ENCODE data around the gene RNU7-1.
"Not testable (repeated sequence)": the region's sequence is repeated elsewhere in the genome, so short reads cannot be mapped to it uniquely, and the experiment has no call there.

The RNU7-1 gene

DNA sequence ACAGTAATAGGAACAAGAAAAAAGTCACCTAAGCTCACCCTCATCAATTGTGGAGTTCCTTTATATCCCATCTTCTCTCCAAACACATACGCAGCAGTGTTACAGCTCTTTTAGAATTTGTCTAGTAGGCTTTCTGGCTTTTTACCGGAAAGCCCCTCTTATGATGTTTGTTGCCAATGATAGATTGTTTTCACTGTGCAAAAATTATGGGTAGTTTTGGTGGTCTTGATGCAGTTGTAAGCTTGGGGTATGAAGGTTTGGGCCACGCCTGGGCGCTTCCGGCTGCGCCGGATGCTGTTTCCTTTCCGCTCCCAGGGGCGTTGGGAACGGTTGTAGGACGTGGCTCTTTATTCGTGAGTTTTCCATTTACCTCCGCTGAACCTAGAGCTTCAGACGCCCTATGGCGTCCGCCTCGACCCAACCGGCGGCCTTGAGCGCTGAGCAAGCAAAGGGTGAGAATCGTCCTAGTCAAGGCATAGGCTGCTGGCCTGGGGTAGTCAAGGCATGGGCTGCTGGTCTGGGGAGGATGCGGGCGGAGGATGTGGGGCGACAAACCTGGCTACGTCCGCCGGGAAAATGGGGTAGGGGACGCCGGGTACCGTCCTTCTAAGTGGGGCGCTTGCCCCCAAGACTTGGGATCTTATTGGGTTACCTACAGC lies at the start of gene RNU7-1, which contains the start of gene C12orf57:
Gene RNU7-1 (plus strand): TSS at position 95 of the 659 bp plus-strand sequence.
Gene C12orf57 (plus strand): TSS at position 301 of the 659 bp plus-strand sequence. CDS start 100 bp downstream, at position 401.
- no peak for DNase-seq (ENCODE audit: low read depth, low spot score)

DNA sequence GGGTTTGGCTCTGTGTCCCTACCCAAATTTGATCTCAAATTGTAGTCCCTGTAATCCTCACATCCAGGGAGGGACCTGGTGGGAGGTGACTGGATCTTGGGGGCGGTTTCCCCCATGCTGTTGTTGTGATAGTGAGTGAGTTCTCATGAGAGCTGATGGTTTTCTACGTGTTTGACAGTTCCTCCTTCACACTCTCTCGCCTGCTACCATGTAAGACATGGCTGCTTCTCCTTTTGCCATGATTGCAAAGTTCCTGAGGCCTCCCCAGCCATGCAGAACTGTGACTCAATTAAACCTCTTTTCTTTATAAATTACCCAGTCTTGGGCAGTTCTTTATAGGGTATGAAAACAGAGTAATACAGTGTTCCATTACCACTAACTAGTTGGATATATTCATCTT lies 49.3 kb upstream of the RNU7-1 start:
- DNase-seq (ENCODE audit: low read depth, low spot score): no peak

GRCh38 chr12:6896846-6897435 lies 46.7 kb upstream of the RNU7-1 start:
- no peak for DNase-seq (ENCODE audit: low read depth, low spot score)

DNA sequence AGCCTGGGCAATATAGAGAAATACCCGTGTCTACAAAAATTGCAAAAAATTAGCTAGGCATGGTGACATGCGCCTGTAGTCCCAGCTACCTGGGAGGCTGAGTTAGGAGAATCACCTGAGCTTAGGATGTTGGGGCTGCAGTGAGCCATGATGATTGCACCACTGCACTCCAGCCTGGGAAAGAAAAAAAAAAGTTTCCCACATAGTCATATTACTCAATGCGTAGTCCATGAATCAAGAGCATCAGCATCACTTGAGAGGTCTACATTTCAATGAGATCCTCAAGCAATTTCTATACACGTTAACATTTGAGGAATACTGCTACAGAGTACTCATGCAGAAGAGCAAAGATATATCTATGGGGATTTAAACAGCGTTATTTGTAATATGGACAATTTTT lies 44.2 kb upstream of the RNU7-1 start:
- no peak for DNase-seq (ENCODE audit: low read depth, low spot score)

DNA sequence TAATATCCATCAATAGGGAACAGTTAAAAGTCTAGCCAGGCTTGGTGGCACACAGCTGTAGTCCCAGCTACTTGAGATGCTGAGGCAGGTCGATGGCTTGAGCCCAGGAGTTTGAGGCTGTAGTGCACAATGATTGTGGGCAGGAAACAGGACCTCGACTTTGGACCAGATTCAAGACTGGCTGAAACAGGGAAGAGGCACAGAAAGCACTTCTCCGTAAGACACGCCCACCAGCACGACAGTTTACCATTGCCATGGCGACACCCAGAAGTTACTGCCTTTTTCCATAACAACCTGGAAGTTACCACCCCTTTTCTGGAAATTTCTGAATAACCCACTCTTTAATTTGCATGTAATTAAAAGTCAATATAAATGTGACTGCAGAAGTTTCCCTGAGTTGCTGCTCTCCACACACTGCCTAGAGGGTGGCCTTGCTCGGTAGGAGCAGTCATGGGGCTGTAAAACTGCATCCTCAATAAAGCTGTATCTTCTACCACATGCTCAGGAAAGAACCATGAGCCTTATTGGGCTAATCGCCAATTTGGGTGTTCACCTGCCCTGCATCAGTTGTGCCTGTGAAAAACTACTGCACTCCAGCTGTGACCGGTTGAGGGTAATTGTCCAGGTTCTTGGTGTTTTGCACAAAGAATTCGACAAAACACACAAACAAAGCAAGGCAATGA lies 43.6 kb upstream of the RNU7-1 start:
- DNase-seq (ENCODE audit: low read depth, low spot score): no peak

GRCh38 chr12:6902448-6902847 lies 41.2 kb upstream of the RNU7-1 start:
- no peak for DNase-seq (ENCODE audit: low read depth, low spot score)

GRCh38 chr12:6903722-6904121 lies 39.9 kb upstream of the RNU7-1 start:
- no peak for DNase-seq (ENCODE audit: low read depth, low spot score)

DNA sequence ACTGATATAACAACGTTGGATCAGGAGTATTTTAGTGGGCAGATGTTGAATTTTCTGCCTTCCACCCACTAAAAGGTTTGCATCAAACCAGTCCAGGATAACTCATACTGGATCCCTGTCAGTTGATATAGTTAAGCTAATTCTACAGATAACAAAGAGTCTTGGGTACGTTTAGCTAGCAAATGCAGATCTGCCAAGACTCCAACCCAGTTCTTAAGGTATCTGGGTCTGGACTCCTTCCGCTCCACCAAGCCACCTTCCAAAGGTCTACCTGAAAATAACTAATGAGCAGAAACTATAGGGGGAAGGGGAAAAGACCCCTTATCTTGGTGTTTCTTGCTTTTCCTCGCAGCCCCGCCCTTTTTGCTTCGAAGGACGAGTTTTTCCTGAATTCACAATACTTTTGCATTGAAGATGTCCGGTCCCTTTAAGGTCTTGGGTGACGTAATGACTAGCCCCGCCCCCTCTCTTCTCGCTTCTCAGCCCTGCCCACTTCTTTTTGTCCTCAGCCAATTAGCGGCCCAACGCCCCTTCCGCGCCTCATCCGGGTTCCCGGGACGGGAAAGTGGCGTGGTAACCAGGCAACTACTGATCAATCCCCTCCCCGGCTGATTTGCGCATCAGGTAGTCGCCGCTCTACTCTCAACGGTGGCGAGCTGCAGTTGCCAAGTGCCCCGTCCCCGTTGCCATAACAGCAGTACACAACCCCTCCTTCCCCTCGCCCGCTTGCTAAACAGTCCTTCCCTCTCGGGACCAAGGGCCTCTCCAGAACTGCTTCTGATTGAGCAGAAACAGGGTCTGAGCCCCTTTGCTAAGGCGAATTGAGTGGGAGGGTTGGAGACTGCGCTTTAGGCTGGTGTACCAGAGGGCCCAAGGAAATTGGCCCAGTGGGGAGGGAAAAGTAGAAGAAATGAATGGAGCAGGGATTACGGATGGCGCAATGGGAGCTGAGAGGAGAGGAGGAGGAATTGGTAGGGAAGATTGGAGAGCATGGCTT lies 39.0 kb upstream of the RNU7-1 start, which contains the start of gene LRRC23:
Gene LRRC23 (plus strand): TSS at position 543 of the 997 bp plus-strand sequence. CDS start 812 bp downstream, outside the sequence.
- peak; percentile 97 for DNase-seq (ENCODE audit: low read depth, low spot score)

GRCh38 chr12:6905414-6906040 lies 38.1 kb upstream of the RNU7-1 start:
- DNase-seq (ENCODE audit: low read depth, low spot score): no peak

DNA sequence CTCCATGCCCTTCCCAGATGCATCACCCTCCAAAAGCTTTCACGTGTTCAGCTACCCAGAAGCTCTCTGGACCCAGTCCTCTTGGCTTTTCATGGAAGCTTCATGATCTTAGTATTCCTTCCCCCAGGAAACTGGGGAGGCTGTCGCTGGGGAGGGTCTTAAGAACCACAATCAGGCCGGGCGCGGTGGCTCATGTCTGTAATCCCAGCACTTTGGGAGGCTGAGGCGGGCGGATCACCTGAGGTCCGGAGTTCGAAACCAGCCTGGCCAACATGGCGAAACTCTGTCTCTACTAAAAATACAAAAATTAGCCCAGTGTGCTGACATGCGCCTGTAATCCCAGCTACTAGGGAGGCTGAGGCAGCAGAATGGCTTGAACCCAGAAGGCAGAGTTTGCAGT lies 35.5 kb upstream of the RNU7-1 start:
- DNase-seq (ENCODE audit: low read depth, low spot score): not testable (repeated sequence)

DNA sequence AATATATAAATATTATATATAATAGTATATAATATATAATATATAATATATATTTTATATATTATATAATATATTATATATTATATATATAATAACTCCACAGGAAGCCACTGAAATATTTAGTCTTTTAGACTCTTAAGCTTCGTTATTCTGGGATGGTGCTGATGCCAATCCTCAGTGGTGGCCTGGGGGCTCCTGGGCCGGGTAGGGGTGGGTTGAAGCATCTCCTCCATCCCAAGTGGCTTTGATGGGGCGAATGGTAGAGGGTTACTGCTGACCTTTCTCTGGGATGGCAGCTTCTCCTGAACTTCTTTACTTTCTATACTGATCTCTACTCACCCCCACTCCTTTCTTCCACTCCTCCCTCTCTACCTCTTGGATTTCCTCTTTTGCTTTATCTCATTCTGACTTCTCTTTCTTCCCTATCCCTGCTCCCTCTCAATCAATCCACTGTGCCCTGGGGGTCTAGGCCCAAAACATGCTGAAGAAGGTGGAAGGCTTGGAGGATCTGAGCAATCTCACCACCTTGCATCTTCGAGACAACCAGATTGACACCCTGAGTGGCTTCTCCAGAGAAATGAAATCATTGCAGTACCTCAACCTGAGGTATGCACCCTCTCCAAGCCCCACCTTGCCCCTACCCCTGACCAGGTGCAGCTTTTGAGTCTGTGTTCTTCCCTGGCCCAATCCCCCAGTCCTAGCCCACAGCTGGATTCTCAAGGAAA lies 34.0 kb upstream of the RNU7-1 start:
- DNase-seq (ENCODE audit: low read depth, low spot score): no peak

DNA sequence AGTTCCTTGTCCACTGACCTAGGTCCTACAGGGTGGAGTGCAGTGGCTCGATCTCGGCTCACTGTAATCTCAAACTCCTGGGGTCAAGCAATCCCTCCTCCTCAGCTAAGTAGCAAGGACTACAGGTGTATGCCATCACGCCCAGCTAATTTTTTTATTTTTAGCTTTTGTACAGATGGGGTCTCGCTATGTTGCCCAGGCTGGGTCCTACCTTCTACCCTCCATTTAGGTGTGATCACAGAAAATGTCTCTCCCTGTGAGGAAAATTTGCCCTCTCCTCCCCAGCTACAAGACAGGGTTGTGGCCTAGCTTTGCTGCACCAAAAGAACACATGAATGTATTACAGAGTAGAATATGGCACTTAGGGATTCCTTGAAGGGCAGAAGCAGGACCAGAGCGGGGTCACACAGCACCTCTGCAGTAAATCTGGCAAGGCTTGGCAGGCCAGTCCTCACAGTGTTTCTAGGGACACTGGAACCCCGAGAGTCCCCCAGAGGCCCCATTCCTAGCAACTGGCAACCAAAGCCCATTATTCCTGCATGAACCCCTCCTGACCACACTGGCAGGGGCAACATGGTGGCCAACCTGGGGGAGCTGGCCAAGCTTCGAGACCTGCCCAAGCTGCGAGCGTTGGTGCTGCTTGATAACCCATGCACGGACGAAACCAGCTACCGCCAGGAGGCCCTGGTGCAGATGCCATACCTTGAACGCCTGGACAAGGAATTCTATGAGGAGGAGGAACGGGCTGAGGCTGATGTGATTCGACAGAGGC lies 31.3 kb upstream of the RNU7-1 start:
- no peak for DNase-seq (ENCODE audit: low read depth, low spot score)

- DNase-seq (ENCODE audit: low read depth, low spot score): no peak
Measured at GRCh38 chr12:6914246-6914946, 29.2 kb upstream of the RNU7-1 start, which contains the start of gene ENO2. TSS of gene ENO2 (plus strand) at chr12:6914580. CDS start at chr12:6915833, 1,253 bp downstream.

GRCh38 chr12:6914947-6915788 lies 28.4 kb upstream of the RNU7-1 start:
- no peak for DNase-seq (ENCODE audit: low read depth, low spot score)

GRCh38 chr12:6915789-6916285 lies 27.8 kb upstream of the RNU7-1 start:
- no peak for DNase-seq (ENCODE audit: low read depth, low spot score)

- DNase-seq (ENCODE audit: low read depth, low spot score): no peak
Measured at GRCh38 chr12:6916426-6917200, 27.0 kb upstream of the RNU7-1 start.
